H1 (cell line): ENCODE data around the gene UEVLD. TPM values are rescaled to one million over a fixed set of nuclear protein-coding genes. Genes with fewer than 3 reads are reported as not detected.

Experiments used
- BCL11A ChIP-seq, 2 experiments: IDR thresholded peaks; one replicate each; pipeline ENCODE4 v1.6.1; 2011; ENCODE audit warnings: low read depth in 2 of 2, low read length in 2 of 2, mild to moderate bottlenecking in 2 of 2
- BRCA1 ChIP-seq: IDR thresholded peaks from 2 replicates; pipeline ENCODE4 v1.6.1; 2012; ENCODE audit warnings: low read depth, low read length, improper control_type of control experiment
- CHD2 ChIP-seq: IDR thresholded peaks from 2 replicates; pipeline ENCODE4 v1.6.1; 2012; ENCODE audit warnings: low read length, improper control_type of control experiment
- CHD7 ChIP-seq: fragments of 300-600 bp; sonication (generic); IDR thresholded peaks from 2 replicates; pipeline ENCODE4 v1.7.1; 2012; ENCODE audit warnings: low read length, moderate library complexity, mild to moderate bottlenecking, inconsistent platforms; ENCODE audit not compliant: insufficient replicate concordance
- E2F6 ChIP-seq: IDR thresholded peaks from 2 replicates; pipeline ENCODE4 v1.6.1; 2012; ENCODE audit warnings: inconsistent platforms
- EP300 ChIP-seq, 2 experiments: IDR thresholded peaks; 1 replicate in 1 of 2; 2 replicates in 1 of 2; pipeline ENCODE4 v1.6.1; 2011 to 2012; ENCODE audit warnings: low read depth in 2 of 2, low read length in 2 of 2, mild to moderate bottlenecking in 2 of 2, borderline replicate concordance in 1 of 2, inconsistent platforms in 1 of 2, moderate library complexity in 1 of 2
- RNF2 ChIP-seq: fragments of 200-900, 300-1000 bp; sonication (generic); IDR thresholded peaks from 2 replicates; pipeline ENCODE4 v1.7.1; 2016; ENCODE audit warnings: borderline replicate concordance, low read depth, mild to moderate bottlenecking, antibody characterized with exemption, low read length; ENCODE audit not compliant: poor library complexity, severe bottlenecking; ENCODE audit errors: missing control alignments
- SIX5 ChIP-seq: IDR thresholded peaks from 2 replicates; pipeline ENCODE4 v1.6.1; 2011; ENCODE audit warnings: mild to moderate bottlenecking, low read depth, low read length
- TAF7 ChIP-seq: optimal IDR thresholded peaks from 2 replicates; pipeline ENCODE3; 2011; ENCODE audit warnings: low read depth, mild to moderate bottlenecking, inconsistent platforms, low read length, moderate library complexity, borderline replicate concordance
- TCF12 ChIP-seq: IDR thresholded peaks from 2 replicates; pipeline ENCODE4 v1.6.1; 2011; ENCODE audit warnings: low read depth, mild to moderate bottlenecking, low read length
- YY1 ChIP-seq: IDR thresholded peaks from 2 replicates; pipeline ENCODE4 v1.6.1; 2011; ENCODE audit warnings: low read depth, mild to moderate bottlenecking, low read length
- polyA plus RNA-seq, 7 experiments: library from polyadenylated mRNA; depleted of rRNA in 3 of 7; stranded (reverse) in 5 of 7; unstranded in 2 of 7; fragments of >200 nt in 5 of 7; fragments of 200-250 nt in 2 of 7; gene quantifications; 1 replicate in 5 of 7; 2 replicates in 1 of 7; 4 replicates in 1 of 7; pipeline versions ENCODE4 v1.2.1 to v1.2.3, GENCODE V29; 2011 to 2013; ENCODE audit warnings: missing spikeins in 2 of 7, mixed read lengths in 2 of 7
- total RNA-seq: library from RNA; stranded (reverse); fragmentation: NEBNext Ultra II Directional; extraction: Animal tissue kit (Norgen Biotek cat#: 25700); gene quantifications from 2 replicates; pipeline ENCODE4 v1.2.1, GENCODE V29; 2021

Gene UEVLD
- total and polyA plus RNA-seq, 2 of the 8 experiments (the other 6 are each of a cell fraction or from before 2014, with no cell fraction given) = 4.1 to 7.3 TPM

- no peak for TF ChIP-seq CHD7
- no peak for TF ChIP-seq BRCA1
- TF ChIP-seq SIX5 = no peak
- no peak for TF ChIP-seq EP300 (IDR thresholded peaks at IDR 0.05; ENCODE audit: borderline replicate concordance in 1 of 2, low read depth in 2 of 2, low read length in 2 of 2)
- no peak for TF ChIP-seq TAF7
- TF ChIP-seq BCL11A (IDR thresholded peaks at IDR 0.05; ENCODE audit: low read depth in 2 of 2, low read length in 2 of 2) = no peak
- no peak for TF ChIP-seq CHD2
- no peak for TF ChIP-seq YY1
- no peak for TF ChIP-seq TCF12
- no peak for TF ChIP-seq E2F6
- no peak for TF ChIP-seq RNF2
These were observed 19.8 kb upstream of the UEVLD start (continued) for GRCh38 chr11:18608376-18608775.
